Glomerular endothelial cell (primary cell): Measurements from ENCODE around the gene TAB2. TPM values are rescaled to one million over a fixed set of nuclear protein-coding genes. Genes with fewer than 3 reads are reported as not detected.
"Not testable (repeated sequence)": the region's sequence is repeated elsewhere in the genome, so short reads cannot be mapped to it uniquely, and the experiment has no call there.

Experiments used
- DNase-seq: peaks from one replicate; pipeline ENCODE4 v3.0.0-alpha.2; 2011; ENCODE audit warnings: low read depth, low spot score; ENCODE audit errors: extremely low read depth
- total RNA-seq: library from RNA; depleted of rRNA; stranded (reverse); fragments of >200 nt; gene quantifications from 2 replicates; pipeline ENCODE4 v1.2.3, GENCODE V29; 2015

The TAB2 gene
- total RNA-seq, 1 donor from 2014 or later, result 49.8 TPM

- DNase-seq, result no peak
Measured at GRCh38 chr6:149311766-149312165, 5.7 kb upstream of the TAB2 start.

- no peak for DNase-seq
Measured at GRCh38 chr6:149313070-149313469, 4.4 kb upstream of the TAB2 start.

GRCh38 chr6:149313861-149314260 lies 3.7 kb upstream of the TAB2 start:
- DNase-seq, result no peak

- DNase-seq, result no peak
Measured at GRCh38 chr6:149314325-149314905, 3.1 kb upstream of the TAB2 start.

- no peak for DNase-seq
Measured at GRCh38 chr6:149316108-149316727, 1.3 kb upstream of the TAB2 start.

GRCh38 chr6:149316740-149317643 lies 520 bp upstream of the TAB2 start:
- no peak for DNase-seq

- no peak for DNase-seq
Measured at GRCh38 chr6:149318581-149319286, 1.2 kb downstream of the TAB2 start.

- DNase-seq, result no peak
Measured at GRCh38 chr6:149319422-149319821, 1.9 kb downstream of the TAB2 start.

- DNase-seq, result not testable (repeated sequence)
Measured at GRCh38 chr6:149320016-149320415, 2.5 kb downstream of the TAB2 start.

GRCh38 chr6:149320796-149321195 lies 3.3 kb downstream of the TAB2 start:
- DNase-seq, result no peak

- no peak for DNase-seq
Measured at GRCh38 chr6:149323353-149323752, 5.8 kb downstream of the TAB2 start.

GRCh38 chr6:149323925-149324324 lies 6.4 kb downstream of the TAB2 start:
- DNase-seq, result no peak

- DNase-seq, result no peak
Measured at GRCh38 chr6:149324428-149324827, 6.9 kb downstream of the TAB2 start.

GRCh38 chr6:149325648-149326236 lies 8.2 kb downstream of the TAB2 start:
- DNase-seq, result no peak

GRCh38 chr6:149327638-149328037 lies 10.1 kb downstream of the TAB2 start:
- no peak for DNase-seq

- no peak for DNase-seq
Measured at GRCh38 chr6:149328083-149328482, 10.6 kb downstream of the TAB2 start.

GRCh38 chr6:149329529-149329928 lies 12.0 kb downstream of the TAB2 start:
- no peak for DNase-seq

GRCh38 chr6:149330133-149330532 lies 12.6 kb downstream of the TAB2 start:
- no peak for DNase-seq

GRCh38 chr6:149331043-149331807 lies 13.7 kb downstream of the TAB2 start:
- no peak for DNase-seq

GRCh38 chr6:149331871-149332270 lies 14.4 kb downstream of the TAB2 start:
- no peak for DNase-seq
